Measurements from ENCODE around the gene CCDC18. TPM values are rescaled to one million over a fixed set of nuclear protein-coding genes. Genes with fewer than 3 reads are reported as not detected.
A peak's percentile ranks its signal among the peaks of the same experiment; 100 is the strongest.

Gene CCDC18
- total RNA-seq, 2 experiments from 2014 or later = 29.2 to 33.0 TPM

DNA sequence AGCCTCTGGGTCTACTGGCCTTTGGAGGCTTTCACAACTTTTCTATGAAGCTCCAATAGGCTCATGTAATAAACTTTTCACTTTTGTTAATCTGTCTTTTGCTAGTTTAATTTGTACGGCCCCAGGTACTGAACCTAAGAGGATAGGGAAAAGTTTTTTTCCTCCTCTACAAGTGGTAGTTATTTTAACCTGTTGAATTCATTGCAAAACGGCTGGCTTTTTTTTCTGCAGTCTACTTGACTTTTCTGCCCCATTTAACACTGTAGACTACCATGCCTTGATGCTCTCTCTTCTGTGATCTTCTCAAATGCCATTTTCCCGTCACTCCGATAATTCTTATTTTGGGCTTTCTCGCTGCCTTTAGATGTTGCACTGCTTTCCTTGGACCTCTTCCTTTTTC is 121.6 kb downstream of the CCDC18 start:
- Mint-ChIP-seq H3K27me3 (no peaks in the 10 kb centered on the region), H3K4me1 (no peaks in the 10 kb centered on the region), H3K27ac (no peak overlapping the region), H3K9me3 (no peaks in the 10 kb centered on the region), H3K4me3 (no peak overlapping the region), H3K36me3 (ENCODE audit: low read depth) (no peaks in the 10 kb centered on the region)
- POLR2A ChIA-PET = interaction anchor here (0.7 kb wide), 1 partner anchor 223 kb away, joined by 3 read pairs; no protein-coding TSS in a partner anchor
- CTCF ChIA-PET = interaction anchor here (1.0 kb wide), 1 partner anchor 39 kb away, joined by 4 read pairs; no protein-coding TSS in a partner anchor
- no peak for DNase-seq

DNA sequence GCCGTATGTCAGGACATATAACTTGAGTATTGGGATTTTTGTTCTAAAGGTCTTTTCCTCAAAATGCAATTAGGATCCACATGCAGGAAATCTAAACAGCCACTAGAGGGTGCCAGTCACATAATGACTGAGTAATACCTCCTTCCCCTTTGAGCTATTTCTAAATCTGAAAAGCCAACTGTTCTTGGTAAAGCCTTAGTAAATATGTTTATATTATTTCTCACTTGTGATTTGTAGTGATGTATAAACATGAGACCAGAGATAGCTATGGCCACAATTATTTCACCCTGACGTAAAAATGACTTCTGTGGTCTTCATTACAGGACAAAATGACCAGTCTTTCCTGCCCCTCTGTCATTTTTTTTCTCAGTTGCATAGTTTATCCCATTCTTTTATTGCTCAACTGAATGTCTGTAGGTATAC is 124.2 kb downstream of the CCDC18 start:
- H3K27ac Mint-ChIP-seq = no peak overlapping the region
- ChIA-PET CTCF (interaction anchor here (0.5 to 3.4 kb wide), 42 partner anchors 8 to 547 kb away, joined by 3 to 27 read pairs (median 5); partner anchors contain the start of genes DIPK1A, DR1 and MTF2), POLR2A (interaction anchor here (0.7 to 1.8 kb wide), 5 partner anchors 41 to 541 kb away, joined by 3 to 11 read pairs (median 4); partner anchors contain the start of genes DR1 and MTF2)
- H3K36me3 Mint-ChIP-seq (ENCODE audit: low read depth) = no peaks in the 10 kb centered on the region
- DNase-seq = peak; percentile 42
- H3K4me3 Mint-ChIP-seq = no peak overlapping the region
- H3K4me1 Mint-ChIP-seq = no peaks in the 10 kb centered on the region
- H3K9me3 Mint-ChIP-seq = no peaks in the 10 kb centered on the region
- no peaks in the 10 kb centered on the region for H3K27me3 Mint-ChIP-seq

DNA sequence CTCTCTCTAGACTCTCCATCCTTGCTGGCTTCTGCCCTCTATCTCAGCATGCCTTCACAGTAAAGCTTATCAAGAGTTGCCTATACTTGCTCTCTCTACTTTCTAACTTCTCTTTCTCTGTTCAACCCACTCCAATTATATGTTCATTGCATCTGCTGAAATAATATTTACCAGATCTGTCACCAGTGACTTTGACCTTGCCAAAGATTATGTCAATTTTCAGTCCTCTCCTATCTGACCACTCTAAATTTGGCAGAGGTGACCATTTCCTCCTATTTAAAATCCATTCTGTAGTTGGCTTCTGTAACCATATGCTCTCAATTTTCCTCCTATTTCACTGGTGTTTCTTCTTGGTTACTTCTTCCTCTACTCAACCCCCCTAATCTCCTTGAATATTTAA is 126.4 kb downstream of the CCDC18 start:
- no peaks in the 10 kb centered on the region for H3K9me3 Mint-ChIP-seq
- H3K27me3 Mint-ChIP-seq = no peaks in the 10 kb centered on the region
- no peaks in the 10 kb centered on the region for H3K4me1 Mint-ChIP-seq
- DNase-seq = no peak
- ChIA-PET CTCF (no interaction called here), POLR2A (no interaction called here)
- no peak overlapping the region for H3K27ac Mint-ChIP-seq
- no peak overlapping the region for H3K4me3 Mint-ChIP-seq
- no peaks in the 10 kb centered on the region for H3K36me3 Mint-ChIP-seq (ENCODE audit: low read depth)

DNA sequence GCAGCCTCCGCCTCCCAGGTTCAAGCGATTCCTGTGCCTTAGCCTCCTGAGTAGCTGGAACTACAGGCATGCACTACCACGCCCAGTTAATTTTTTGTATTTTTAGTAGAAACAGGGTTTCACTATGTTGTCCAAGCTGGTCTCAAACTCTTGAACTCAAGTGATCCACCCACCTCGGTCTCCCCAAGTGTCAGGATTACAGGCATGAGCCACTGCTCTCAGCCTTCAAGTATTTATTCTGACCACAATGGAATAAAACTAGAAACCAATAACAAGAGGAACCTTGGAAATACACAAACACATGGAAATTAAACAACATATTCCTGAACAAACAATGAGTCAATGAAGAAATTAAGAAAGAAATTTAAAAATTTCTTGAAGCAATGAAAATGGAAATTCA is 132.5 kb downstream of the CCDC18 start:
- Mint-ChIP-seq H3K27me3 (no peaks in the 10 kb centered on the region), H3K4me3 (no peak overlapping the region), H3K9me3 (no peaks in the 10 kb centered on the region), H3K36me3 (ENCODE audit: low read depth) (no peaks in the 10 kb centered on the region), H3K27ac (no peak overlapping the region), H3K4me1 (no peaks in the 10 kb centered on the region)
- ChIA-PET POLR2A (no interaction called here), CTCF (no interaction called here)
- DNase-seq = no peak

DNA sequence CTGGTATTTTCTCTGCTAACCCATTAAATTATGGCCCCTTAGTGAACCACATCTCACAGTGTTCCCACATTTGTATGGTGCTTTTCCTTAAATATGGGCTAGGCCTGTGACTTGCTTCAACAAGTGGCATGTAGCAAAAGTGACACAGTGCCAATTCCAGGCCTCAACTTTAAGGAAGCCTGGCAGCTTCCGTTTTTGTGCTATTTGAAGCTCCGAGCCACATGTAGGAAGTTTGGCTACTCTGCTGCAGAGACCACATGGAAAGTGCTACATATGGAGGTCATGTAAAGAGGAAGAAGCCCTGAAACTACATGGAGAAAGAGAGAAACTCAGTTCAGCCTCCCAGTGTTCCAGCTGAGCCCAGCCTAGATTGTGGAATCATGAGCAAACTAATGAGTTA is 136.7 kb downstream of the CCDC18 start:
- ChIA-PET CTCF (interaction anchor here (0.8 kb wide), 1 partner anchor 12 kb away, joined by 3 read pairs; no protein-coding TSS in a partner anchor), POLR2A (interaction anchor here (2.6 kb wide), 1 partner anchor 28 kb away, joined by 6 read pairs; the partner anchor contains the start of gene DR1)
- no peaks in the 10 kb centered on the region for H3K27me3 Mint-ChIP-seq
- no peaks in the 10 kb centered on the region for H3K4me1 Mint-ChIP-seq
- DNase-seq = no peak
- no peaks in the 10 kb centered on the region for H3K36me3 Mint-ChIP-seq (ENCODE audit: low read depth)
- no peaks in the 10 kb centered on the region for H3K9me3 Mint-ChIP-seq
- no peak overlapping the region for H3K27ac Mint-ChIP-seq
- no peak overlapping the region for H3K4me3 Mint-ChIP-seq

DNA sequence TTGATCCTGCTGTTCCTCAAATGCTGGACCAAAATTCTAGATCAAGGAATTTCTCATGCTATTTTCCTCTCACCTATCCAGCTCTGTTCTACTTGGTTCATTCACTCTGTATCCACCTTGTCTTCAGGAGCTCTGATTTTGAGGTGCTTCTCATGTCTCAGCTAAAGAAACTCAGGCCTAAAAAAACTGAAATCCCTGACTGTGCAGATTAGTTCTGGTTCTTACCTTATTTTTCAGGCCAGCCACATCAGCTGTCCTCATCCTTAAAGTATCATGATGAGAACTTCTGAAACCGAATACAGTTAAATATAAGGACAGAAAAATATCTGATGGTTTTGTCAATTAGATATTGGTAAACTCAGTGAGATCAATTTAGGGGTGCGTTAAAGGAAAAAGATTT is 137.4 kb downstream of the CCDC18 start:
- H3K27me3 Mint-ChIP-seq = no peaks in the 10 kb centered on the region
- no peaks in the 10 kb centered on the region for H3K36me3 Mint-ChIP-seq (ENCODE audit: low read depth)
- ChIA-PET POLR2A (interaction anchor here (2.6 kb wide), 1 partner anchor 27 kb away, joined by 6 read pairs; the partner anchor contains the start of gene DR1), CTCF (interaction anchor here (1.9 kb wide), 1 partner anchor 14 kb away, joined by 11 read pairs; no protein-coding TSS in a partner anchor)
- H3K27ac Mint-ChIP-seq = no peak overlapping the region
- no peak overlapping the region for H3K4me3 Mint-ChIP-seq
- no peaks in the 10 kb centered on the region for H3K9me3 Mint-ChIP-seq
- no peak for DNase-seq
- H3K4me1 Mint-ChIP-seq = no peaks in the 10 kb centered on the region

DNA sequence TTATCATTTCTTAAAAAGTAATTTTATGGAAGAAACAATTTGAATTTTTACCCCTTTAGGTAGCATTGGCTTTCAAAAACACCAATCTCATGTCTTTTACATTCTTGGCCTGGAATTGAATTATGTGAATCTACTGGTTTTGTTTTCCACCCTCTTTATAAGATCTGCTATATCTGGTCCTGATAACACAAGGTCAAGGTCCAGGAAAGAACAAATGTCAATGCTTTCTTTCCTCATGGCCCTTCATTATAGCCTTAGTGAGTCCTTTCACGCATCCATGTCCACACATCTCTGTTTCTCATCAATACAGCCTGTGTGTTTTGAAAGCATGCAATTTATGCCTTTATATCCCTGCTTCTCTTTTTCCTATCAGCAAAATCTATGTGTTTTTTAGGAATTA is 141.2 kb downstream of the CCDC18 start:
- no peak overlapping the region for H3K4me3 Mint-ChIP-seq
- no peaks in the 10 kb centered on the region for H3K27me3 Mint-ChIP-seq
- ChIA-PET CTCF (no interaction called here), POLR2A (no interaction called here)
- H3K9me3 Mint-ChIP-seq = no peaks in the 10 kb centered on the region
- H3K27ac Mint-ChIP-seq = no peak overlapping the region
- no peaks in the 10 kb centered on the region for H3K36me3 Mint-ChIP-seq (ENCODE audit: low read depth)
- DNase-seq = no peak
- no peaks in the 10 kb centered on the region for H3K4me1 Mint-ChIP-seq

DNA sequence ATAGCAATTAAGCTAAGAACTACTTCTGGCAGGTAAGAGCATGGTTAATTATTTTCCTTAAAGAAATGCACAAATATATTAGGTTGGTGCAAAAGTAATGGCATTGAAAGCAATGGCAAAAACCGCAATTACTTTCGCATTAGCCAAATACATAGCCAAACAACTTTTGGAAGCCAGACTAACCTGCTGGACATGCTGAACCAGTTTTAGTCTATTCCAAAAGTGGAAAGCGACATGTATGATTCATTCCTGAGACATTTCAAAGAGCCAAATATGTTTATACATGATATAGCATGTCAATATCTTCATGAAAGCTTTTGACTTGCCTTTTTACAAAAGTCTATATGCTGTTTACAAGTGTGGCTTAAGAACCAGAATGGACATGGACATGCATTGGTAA is 141.8 kb downstream of the CCDC18 start:
- no peak for DNase-seq
- H3K27ac Mint-ChIP-seq = no peak overlapping the region
- ChIA-PET CTCF (interaction anchor here (3.0 kb wide), 1 partner anchor 18 kb away, joined by 11 read pairs; no protein-coding TSS in a partner anchor), POLR2A (no interaction called here)
- H3K4me3 Mint-ChIP-seq = no peak overlapping the region
- no peaks in the 10 kb centered on the region for H3K27me3 Mint-ChIP-seq
- H3K4me1 Mint-ChIP-seq = no peaks in the 10 kb centered on the region
- no peaks in the 10 kb centered on the region for H3K36me3 Mint-ChIP-seq (ENCODE audit: low read depth)
- no peaks in the 10 kb centered on the region for H3K9me3 Mint-ChIP-seq

DNA sequence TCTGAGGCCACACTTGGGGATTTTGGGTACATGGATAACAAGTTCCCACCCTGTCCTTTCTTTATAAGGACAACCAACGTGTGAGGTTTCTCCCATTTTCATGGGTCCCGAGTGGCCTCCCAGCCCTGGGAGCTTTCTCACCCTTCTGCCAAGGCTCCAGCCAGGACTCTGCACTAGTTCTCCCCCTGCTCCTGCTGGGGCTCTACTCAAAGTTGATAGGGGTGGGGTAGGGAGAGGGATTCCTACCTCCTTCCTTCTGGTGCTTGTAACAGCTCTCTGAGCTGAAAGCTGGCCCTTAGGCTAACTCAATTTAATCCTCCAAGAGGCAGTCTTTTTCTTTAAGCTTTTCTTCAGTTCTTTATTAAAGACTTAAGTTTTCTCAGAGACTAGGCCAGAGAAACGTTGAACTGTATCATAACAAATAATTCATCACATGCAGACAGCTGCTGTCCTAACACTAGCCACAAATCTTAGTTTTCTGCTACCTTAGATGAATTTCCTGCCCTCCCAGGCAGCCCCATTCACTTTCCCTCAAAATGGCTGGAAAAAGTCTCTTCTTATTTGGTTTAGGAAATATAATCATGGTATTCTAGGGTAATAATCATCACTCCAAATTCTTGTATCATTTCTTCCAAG is 142.8 kb downstream of the CCDC18 start:
- POLR2A ChIA-PET = no interaction called here

DNA sequence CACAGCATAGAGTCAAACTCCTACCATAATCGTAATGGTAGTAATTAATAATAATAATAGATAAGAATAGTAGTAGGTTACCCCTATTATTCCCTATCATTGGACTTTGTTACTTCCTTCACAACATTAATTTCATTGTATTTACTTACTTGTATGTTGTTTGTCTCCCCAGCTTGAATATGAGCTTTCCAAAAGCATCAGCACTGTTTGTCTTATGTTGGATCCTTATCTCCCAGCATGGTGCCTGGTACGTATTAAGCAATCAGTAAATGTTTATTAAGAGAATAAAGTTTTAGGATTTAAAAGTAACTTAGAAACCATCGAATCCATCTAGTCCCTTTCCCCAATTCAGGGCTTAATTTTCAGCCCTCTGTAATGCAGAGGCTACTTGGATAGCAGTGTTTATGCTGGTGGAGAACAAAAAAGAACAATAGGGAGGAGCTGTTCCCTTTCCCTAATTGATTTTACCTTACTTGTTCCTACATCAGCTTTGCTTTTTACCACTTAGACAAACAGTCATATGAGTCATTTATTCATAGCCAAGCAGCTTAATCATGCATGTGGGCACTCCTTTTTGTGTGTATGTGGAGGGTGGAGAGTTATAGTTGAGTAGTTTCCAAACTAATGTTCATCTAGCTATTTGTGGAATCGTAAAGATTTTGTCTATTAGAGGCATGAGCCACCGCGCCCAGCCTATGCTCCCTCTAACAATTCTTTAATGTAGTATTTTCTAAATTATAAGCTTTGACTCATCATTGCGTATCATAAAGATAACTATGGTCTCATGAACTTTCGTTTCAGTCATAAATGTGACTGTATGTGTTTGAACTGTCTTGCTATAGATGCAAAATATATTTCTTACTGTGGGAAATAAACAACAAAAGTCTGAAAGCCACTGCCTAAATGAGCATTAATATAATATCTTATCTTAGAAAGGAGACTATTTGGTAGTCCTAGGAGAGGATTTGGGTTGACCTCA is 144.3 kb downstream of the CCDC18 start:
- no peaks in the 10 kb centered on the region for H3K27me3 Mint-ChIP-seq
- H3K27ac Mint-ChIP-seq = no peak overlapping the region
- H3K4me1 Mint-ChIP-seq = no peaks in the 10 kb centered on the region
- DNase-seq = no peak
- H3K9me3 Mint-ChIP-seq = no peaks in the 10 kb centered on the region
- ChIA-PET CTCF (interaction anchor here (0.6 to 3.0 kb wide), 2 partner anchors 20 to 97 kb away, joined by 4 to 11 read pairs; no protein-coding TSS in a partner anchor), POLR2A (interaction anchor here (1.3 to 1.4 kb wide), 2 partner anchors 11 to 16 kb away, joined by 3 to 4 read pairs; no protein-coding TSS in a partner anchor)
- H3K4me3 Mint-ChIP-seq = no peak overlapping the region
- no peaks in the 10 kb centered on the region for H3K36me3 Mint-ChIP-seq (ENCODE audit: low read depth)

More for the DNA sequence above, 142.8 kb downstream of the CCDC18 start:
- Mint-ChIP-seq H3K4me3 (no peak overlapping the region), H3K36me3 (ENCODE audit: low read depth) (no peaks in the 10 kb centered on the region), H3K4me1 (no peaks in the 10 kb centered on the region), H3K27ac (no peak overlapping the region), H3K9me3 (no peaks in the 10 kb centered on the region), H3K27me3 (no peaks in the 10 kb centered on the region)
- no peak for DNase-seq
- CTCF ChIA-PET = interaction anchor here (3.0 kb wide), 1 partner anchor 19 kb away, joined by 11 read pairs; no protein-coding TSS in a partner anchor

Measured in activated CD4-positive, alpha-beta memory T cell treated with anti-CD3 and anti-CD28 coated beads, Interleukin-2, amount 10 ng/mL, durations not matched to agents 7 days and 5 days (primary cell).